Measurements from ENCODE around the gene SYTL2. TPM values are rescaled to one million over a fixed set of nuclear protein-coding genes. Genes with fewer than 3 reads are reported as not detected.
"Not testable (repeated sequence)": the region's sequence is repeated elsewhere in the genome, so short reads cannot be mapped to it uniquely, and the experiment has no call there.

The SYTL2 gene
- total and polyA plus RNA-seq, 2 donors (not counting 1 experiment from before 2014, with no cell fraction given) = 165 to 387 TPM

GRCh38 chr11:85855341-85855656 is 44.4 kb upstream of the SYTL2 start, which contains the start of gene CCDC83:
Gene CCDC83 (plus strand): TSS chr11:85855383. CDS start chr11:85865124, 9,741 bp downstream.
- H3K27ac ChIP-seq (ENCODE audit: insufficient read depth, low read length) = peak within 1 kb of the TSS; percentile 95
- H3K4me3 ChIP-seq (replicated peaks in 1 of 4; ENCODE audit: control extremely low read depth in 1 of 4, insufficient read depth in 1 of 4, low read depth in 3 of 4, low read length in 4 of 4) = peak within 1 kb of the TSS; percentile 63 to 88 (median 78)
- no peak for TF ChIP-seq CTCF (conservative IDR thresholded peaks at IDR 0.05 in 1 of 2, IDR thresholded peaks at IDR 0.05 in 1 of 2; ENCODE audit: low read depth in 1 of 2, low read length in 2 of 2)
- no peak for TF ChIP-seq EZH2 (IDR thresholded peaks at IDR 0.05; ENCODE audit: low read length, missing control alignments)

GRCh38 chr11:85854557-85855340 is 43.8 kb upstream of the SYTL2 start:
- peak overlapping the region; percentile 94 for H3K4me2 ChIP-seq (ENCODE audit: extremely low read depth, insufficient read depth, low read length)
- H4K20me1 ChIP-seq (ENCODE audit: control insufficient read depth, extremely low read depth, insufficient read depth, low read length) = no peaks in the 10 kb centered on the region
- H3K9ac ChIP-seq (ENCODE audit: insufficient read depth, low read length) = peak overlapping the region; percentile 81
- no peaks in the 10 kb centered on the region for H3K36me3 ChIP-seq (ENCODE audit: control insufficient read depth, insufficient read depth, low read length)
- peak; percentile 92 for DNase-seq (ENCODE audit: low read depth in 2 of 2)
- H3K9me3 ChIP-seq (ENCODE audit: control insufficient read depth, insufficient read depth, low read depth, low read length) = no peaks in the 10 kb centered on the region
- peak overlapping the region; percentile 95 for H3K27ac ChIP-seq (ENCODE audit: insufficient read depth, low read length)
- no peak for TF ChIP-seq EZH2 (IDR thresholded peaks at IDR 0.05; ENCODE audit: low read length, missing control alignments)
- peak; percentile 39 to 54 for TF ChIP-seq CTCF (conservative IDR thresholded peaks at IDR 0.05 in 1 of 2, IDR thresholded peaks at IDR 0.05 in 1 of 2; ENCODE audit: low read depth in 1 of 2, low read length in 2 of 2)
- H3K79me2 ChIP-seq (ENCODE audit: control insufficient read depth, insufficient read depth, low read length) = no peaks in the 10 kb centered on the region
- peak overlapping the region; percentile 95 for H2AFZ ChIP-seq (ENCODE audit: low read length)
- peaks cover 4% of the 10 kb centered on the region for H3K4me1 ChIP-seq (ENCODE audit: control insufficient read depth, extremely low read depth, insufficient read depth, low read length)
- peak overlapping the region; percentile 63 to 88 (median 78) for H3K4me3 ChIP-seq (replicated peaks in 1 of 4; ENCODE audit: control extremely low read depth in 1 of 4, insufficient read depth in 1 of 4, low read depth in 3 of 4, low read length in 4 of 4)
- H3K27me3 ChIP-seq (ENCODE audit: control insufficient read depth, insufficient read depth, low read length) = no peaks in the 10 kb centered on the region

More at GRCh38 chr11:85855341-85855656, 44.4 kb upstream of the SYTL2 start, which contains the start of gene CCDC83:
- Histone ChIP-seq H2AFZ (ENCODE audit: low read length) (peak within 1 kb of the TSS; percentile 95), H3K79me2 (ENCODE audit: control insufficient read depth, insufficient read depth, low read length) (no peaks in the 10 kb centered on the region), H3K4me1 (ENCODE audit: control insufficient read depth, extremely low read depth, insufficient read depth, low read length) (peaks cover 4% of the 10 kb centered on the region), H3K9me3 (ENCODE audit: control insufficient read depth, insufficient read depth, low read depth, low read length) (no peaks in the 10 kb centered on the region), H3K36me3 (ENCODE audit: control insufficient read depth, insufficient read depth, low read length) (no peaks in the 10 kb centered on the region), H3K27me3 (ENCODE audit: control insufficient read depth, insufficient read depth, low read length) (no peaks in the 10 kb centered on the region), H4K20me1 (ENCODE audit: control insufficient read depth, extremely low read depth, insufficient read depth, low read length) (no peaks in the 10 kb centered on the region), H3K4me2 (ENCODE audit: extremely low read depth, insufficient read depth, low read length) (peak within 1 kb of the TSS; percentile 94), H3K9ac (ENCODE audit: insufficient read depth, low read length) (peak within 1 kb of the TSS; percentile 81)
- no peak for DNase-seq (ENCODE audit: low read depth in 2 of 2)

GRCh38 chr11:85854212-85854556 is 43.2 kb upstream of the SYTL2 start:
- Histone ChIP-seq H3K36me3 (ENCODE audit: control insufficient read depth, insufficient read depth, low read length) (no peaks in the 10 kb centered on the region), H3K9me3 (ENCODE audit: control insufficient read depth, insufficient read depth, low read depth, low read length) (no peaks in the 10 kb centered on the region), H3K79me2 (ENCODE audit: control insufficient read depth, insufficient read depth, low read length) (no peaks in the 10 kb centered on the region), H3K27ac (ENCODE audit: insufficient read depth, low read length) (peak overlapping the region; percentile 95), H4K20me1 (ENCODE audit: control insufficient read depth, extremely low read depth, insufficient read depth, low read length) (no peaks in the 10 kb centered on the region), H3K4me1 (ENCODE audit: control insufficient read depth, extremely low read depth, insufficient read depth, low read length) (peaks cover 4% of the 10 kb centered on the region), H2AFZ (ENCODE audit: low read length) (peak overlapping the region; percentile 95), H3K27me3 (ENCODE audit: control insufficient read depth, insufficient read depth, low read length) (no peaks in the 10 kb centered on the region), H3K9ac (ENCODE audit: insufficient read depth, low read length) (peak overlapping the region; percentile 81), H3K4me2 (ENCODE audit: extremely low read depth, insufficient read depth, low read length) (peak overlapping the region; percentile 94), H3K4me3 (replicated peaks in 1 of 4; ENCODE audit: control extremely low read depth in 1 of 4, insufficient read depth in 1 of 4, low read depth in 3 of 4, low read length in 4 of 4) (peak overlapping the region; percentile 63 to 88 (median 78))
- DNase-seq (ENCODE audit: low read depth in 2 of 2) = no peak
- TF ChIP-seq CTCF (conservative IDR thresholded peaks at IDR 0.05 in 1 of 2, IDR thresholded peaks at IDR 0.05 in 1 of 2; ENCODE audit: low read depth in 1 of 2, low read length in 2 of 2) = no peak
- no peak for TF ChIP-seq EZH2 (IDR thresholded peaks at IDR 0.05; ENCODE audit: low read length, missing control alignments)

- not testable (repeated sequence) for H3K9me3 ChIP-seq (ENCODE audit: control insufficient read depth, insufficient read depth, low read depth, low read length); H4K20me1 ChIP-seq (ENCODE audit: control insufficient read depth, extremely low read depth, insufficient read depth, low read length); H2AFZ ChIP-seq (ENCODE audit: low read length); H3K4me1 ChIP-seq (ENCODE audit: control insufficient read depth, extremely low read depth, insufficient read depth, low read length); H3K4me2 ChIP-seq (ENCODE audit: extremely low read depth, insufficient read depth, low read length); H3K27ac ChIP-seq (ENCODE audit: insufficient read depth, low read length); DNase-seq (ENCODE audit: low read depth in 2 of 2); H3K9ac ChIP-seq (ENCODE audit: insufficient read depth, low read length); H3K79me2 ChIP-seq (ENCODE audit: control insufficient read depth, insufficient read depth, low read length); H3K4me3 ChIP-seq (replicated peaks in 1 of 4; ENCODE audit: control extremely low read depth in 1 of 4, insufficient read depth in 1 of 4, low read depth in 3 of 4, low read length in 4 of 4); H3K27me3 ChIP-seq (ENCODE audit: control insufficient read depth, insufficient read depth, low read length); H3K36me3 ChIP-seq (ENCODE audit: control insufficient read depth, insufficient read depth, low read length)
These were observed 42.6 kb upstream of the SYTL2 start for GRCh38 chr11:85853541-85853940.
